HepG2 (cell line): ENCODE data around the gene OSBPL3. TPM values are rescaled to one million over a fixed set of nuclear protein-coding genes. Genes with fewer than 3 reads are reported as not detected.
A peak's percentile ranks its signal among the peaks of the same experiment; 100 is the strongest.

Experiments used
- ATRX ChIP-seq: sonication (generic); formaldehyde crosslinking; IDR thresholded peaks from 2 replicates; pipeline ENCODE4 v1.4.0; 2020; ENCODE audit warnings: missing genetic modification reagents, borderline replicate concordance
- ESRRA ChIP-seq: sonication (generic); formaldehyde crosslinking; IDR thresholded peaks from 2 replicates; pipeline ENCODE4 v1.5.1; 2020; ENCODE audit warnings: mild to moderate bottlenecking, low read depth, missing genetic modification reagents
- FLYWCH1 ChIP-seq: sonication (generic); formaldehyde crosslinking; IDR thresholded peaks from 2 replicates; pipeline ENCODE4 v1.8.1; 2023; ENCODE audit warnings: mild to moderate bottlenecking, missing genetic modification reagents
- FOXK1 ChIP-seq: sonication (generic); formaldehyde crosslinking; IDR thresholded peaks from 2 replicates; pipeline ENCODE4 v1.4.0; 2020; ENCODE audit warnings: low read depth, missing genetic modification reagents, borderline replicate concordance
- LCORL ChIP-seq, 2 experiments: fragments of 450-650 bp in 1 of 2; sonication (generic) in 1 of 2; formaldehyde crosslinking in 1 of 2; IDR thresholded peaks; 2 replicates each; pipeline versions ENCODE4 v1.5.0 to v1.6.1; 2017 to 2020; ENCODE audit warnings: antibody characterized with exemption in 1 of 2, missing genetic modification reagents in 1 of 2
- MED13 ChIP-seq: sonication (generic); formaldehyde crosslinking; IDR thresholded peaks from 2 replicates; pipeline ENCODE4 v1.5.0; 2020; ENCODE audit warnings: missing genetic modification reagents
- MED8 ChIP-seq: sonication (generic); formaldehyde crosslinking; IDR thresholded peaks from 2 replicates; pipeline ENCODE4 v1.8.1; 2023; ENCODE audit warnings: mild to moderate bottlenecking, missing genetic modification reagents; ENCODE audit not compliant: insufficient replicate concordance
- MTA1 ChIP-seq: sonication (generic); formaldehyde crosslinking; IDR thresholded peaks from 2 replicates; pipeline ENCODE4 v1.4.0; 2020; ENCODE audit warnings: missing genetic modification reagents, mild to moderate bottlenecking, borderline replicate concordance
- NFE2 ChIP-seq: sonication (generic); formaldehyde crosslinking; IDR thresholded peaks from 2 replicates; pipeline ENCODE4 v1.4.0; 2020; ENCODE audit warnings: missing genetic modification reagents
- PHF8 ChIP-seq: sonication (generic); formaldehyde crosslinking; IDR thresholded peaks from 2 replicates; pipeline ENCODE4 v1.5.0; 2020; ENCODE audit warnings: missing genetic modification reagents
- RXRA ChIP-seq: sonication (generic); formaldehyde crosslinking; IDR thresholded peaks from 2 replicates; pipeline ENCODE4 v1.5.1; 2020; ENCODE audit warnings: missing genetic modification reagents
- SNRNP70 ChIP-seq: fragments of 200-400 bp; formaldehyde crosslinking; IDR thresholded peaks from 2 replicates; pipeline ENCODE4 v1.6.1; 2017; ENCODE audit warnings: mild to moderate bottlenecking, low read depth, low read length, moderate library complexity
- ZNF10 ChIP-seq: sonication (generic); formaldehyde crosslinking; IDR thresholded peaks from 2 replicates; pipeline ENCODE4 v1.4.0; 2020; ENCODE audit warnings: mild to moderate bottlenecking, low read depth, missing genetic modification reagents, borderline replicate concordance
- ZNF235 ChIP-seq: sonication (generic); formaldehyde crosslinking; IDR thresholded peaks from 2 replicates; pipeline ENCODE4 v1.8.1; 2023; ENCODE audit warnings: mild to moderate bottlenecking, missing genetic modification reagents, borderline replicate concordance
- ZNF441 ChIP-seq: sonication (generic); formaldehyde crosslinking; IDR thresholded peaks from 2 replicates; pipeline ENCODE4 v1.7.0; 2021; ENCODE audit warnings: missing genetic modification reagents, borderline replicate concordance
- ZNF766 ChIP-seq: sonication (generic); formaldehyde crosslinking; IDR thresholded peaks from 2 replicates; pipeline ENCODE4 v1.5.0; 2020; ENCODE audit warnings: missing genetic modification reagents, borderline replicate concordance
- ZNF83 ChIP-seq: sonication (generic); formaldehyde crosslinking; IDR thresholded peaks from 2 replicates; pipeline ENCODE4 v1.4.0; 2020; ENCODE audit warnings: missing genetic modification reagents, mild to moderate bottlenecking, borderline replicate concordance
- ZNF883 ChIP-seq: sonication (generic); formaldehyde crosslinking; IDR thresholded peaks from 2 replicates; pipeline ENCODE4 v1.5.1; 2020; ENCODE audit warnings: mild to moderate bottlenecking, missing genetic modification reagents; ENCODE audit errors: not compliant biosample characterization
- polyA plus RNA-seq, 8 experiments: library from polyadenylated mRNA; depleted of rRNA in 3 of 8; stranded (reverse) in 7 of 8; unstranded in 1 of 8; fragments of >200 nt; fragmentation: Illumina TruSeq in 4 of 8; extraction: Trizol in 4 of 8; gene quantifications; 2 replicates each; pipeline versions ENCODE4 v1.2.1 to v1.2.3, GENCODE V29; 2011 to 2016; ENCODE audit warnings: low read depth in 4 of 8, missing spikeins in 1 of 8, mixed read lengths in 1 of 8; ENCODE audit not compliant: insufficient read depth in 1 of 8
- total RNA-seq, 5 experiments: library from RNA; depleted of rRNA; stranded (reverse); fragments of >200 nt; fragmentation: Illumina TruSeq; extraction: Trizol; gene quantifications; 2 replicates each; pipeline ENCODE4 v1.2.3, GENCODE V29; 2016; ENCODE audit warnings: low read depth in 1 of 5
- TF ChIP-seq, protein P1 (sequence below): IDR thresholded peaks from 2 replicates; pipeline ENCODE4 v1.6.1; 2016; ENCODE audit warnings: control low read depth
- TF ChIP-seq, protein P2 (sequence below): sonication (generic); formaldehyde crosslinking; IDR thresholded peaks from 2 replicates; pipeline ENCODE4 v1.5.0; 2020; ENCODE audit warnings: mild to moderate bottlenecking, low read depth, missing genetic modification reagents, borderline replicate concordance
- TF ChIP-seq, protein P3 (sequence below): sonication (generic); formaldehyde crosslinking; IDR thresholded peaks from 2 replicates; pipeline ENCODE4 v1.5.0; 2020; ENCODE audit warnings: mild to moderate bottlenecking, missing genetic modification reagents, borderline replicate concordance

The OSBPL3 gene
- total and polyA plus RNA-seq, 2 of the 13 experiments (the other 11 are each of a cell fraction or from before 2014, with no cell fraction given): 8.8 to 28.9 TPM

DNA sequence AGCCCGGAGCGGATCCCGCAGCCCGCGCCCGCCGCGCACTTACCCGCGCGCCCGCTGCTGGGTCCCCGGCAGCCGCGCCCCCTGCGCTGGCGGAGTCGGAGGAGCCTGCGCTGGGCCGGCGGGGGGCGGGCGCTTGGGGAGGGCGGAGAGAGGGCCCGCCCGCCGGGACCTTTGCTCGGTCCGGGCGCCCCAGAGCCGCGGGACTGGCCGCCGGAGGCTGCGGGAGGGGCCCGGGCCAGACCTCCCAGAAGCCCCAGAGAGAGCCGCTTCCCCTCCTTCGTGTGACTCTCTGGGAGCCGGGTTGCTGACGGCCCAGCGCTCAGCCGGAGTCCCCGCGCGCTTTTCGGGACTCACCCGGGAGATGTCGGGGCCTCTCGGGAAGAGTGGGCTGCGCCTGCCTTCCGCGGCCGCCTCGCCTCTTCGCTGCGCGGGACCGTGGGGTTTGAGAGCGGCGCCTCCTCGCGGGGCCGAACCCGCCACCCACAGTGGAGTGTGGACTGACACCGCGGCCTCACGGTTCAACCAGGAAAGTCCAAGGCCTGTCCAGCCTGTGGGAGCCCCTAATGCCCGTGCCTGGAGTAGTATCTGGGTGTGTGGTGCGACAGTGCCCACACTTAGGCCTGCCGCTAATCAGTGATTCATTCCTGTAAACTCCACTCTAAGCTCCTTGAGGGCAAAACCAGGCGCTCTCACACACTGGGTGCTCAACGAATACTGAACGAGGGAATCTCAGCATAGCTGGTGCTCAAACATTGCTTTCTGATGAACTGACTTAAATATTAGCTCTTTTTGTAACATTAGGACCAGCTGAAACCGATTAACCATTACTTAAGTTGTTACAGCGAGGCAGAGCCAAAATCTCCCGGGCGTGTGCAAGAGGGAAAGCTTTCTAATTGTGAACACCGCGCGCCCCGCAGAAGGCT, 222.4 kb downstream of the OSBPL3 start, which contains the start of gene GSDME (continued):
- TF ChIP-seq, protein P1, sequence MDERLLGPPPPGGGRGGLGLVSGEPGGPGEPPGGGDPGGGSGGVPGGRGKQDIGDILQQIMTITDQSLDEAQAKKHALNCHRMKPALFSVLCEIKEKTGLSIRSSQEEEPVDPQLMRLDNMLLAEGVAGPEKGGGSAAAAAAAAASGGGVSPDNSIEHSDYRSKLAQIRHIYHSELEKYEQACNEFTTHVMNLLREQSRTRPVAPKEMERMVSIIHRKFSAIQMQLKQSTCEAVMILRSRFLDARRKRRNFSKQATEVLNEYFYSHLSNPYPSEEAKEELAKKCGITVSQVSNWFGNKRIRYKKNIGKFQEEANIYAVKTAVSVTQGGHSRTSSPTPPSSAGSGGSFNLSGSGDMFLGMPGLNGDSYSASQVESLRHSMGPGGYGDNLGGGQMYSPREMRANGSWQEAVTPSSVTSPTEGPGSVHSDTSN (CRISPR knock-in tag): no peak
- TF ChIP-seq FOXK1 (CRISPR knock-in tag) (no peak), SNRNP70 (no peak), PHF8 (CRISPR knock-in tag) (peak; percentile 84), ZNF235 (no peak), ESRRA (CRISPR knock-in tag) (no peak), MED8 (no peak), MED13 (no peak), NFE2 (no peak), LCORL (IDR thresholded peaks at IDR 0.05) (no peak), LCORL (CRISPR knock-in tag; IDR thresholded peaks at IDR 0.05) (peak; percentile 71), ATRX (CRISPR knock-in tag) (no peak), ZNF883 (CRISPR knock-in tag) (peak; percentile 21), ZNF10 (CRISPR knock-in tag) (no peak), FLYWCH1 (CRISPR knock-in tag) (no peak), ZNF441 (CRISPR knock-in tag) (peak; percentile 89; the same call in 1 of the 2 replicates), RXRA (peak; percentile 5; the same call in 1 of the 2 replicates), MTA1 (CRISPR knock-in tag) (no peak), ZNF83 (CRISPR knock-in tag) (no peak), ZNF766 (CRISPR knock-in tag) (no peak)
- TF ChIP-seq, protein P2, sequence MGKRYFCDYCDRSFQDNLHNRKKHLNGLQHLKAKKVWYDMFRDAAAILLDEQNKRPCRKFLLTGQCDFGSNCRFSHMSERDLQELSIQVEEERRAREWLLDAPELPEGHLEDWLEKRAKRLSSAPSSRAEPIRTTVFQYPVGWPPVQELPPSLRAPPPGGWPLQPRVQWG: no peak
- TF ChIP-seq, protein P3, sequence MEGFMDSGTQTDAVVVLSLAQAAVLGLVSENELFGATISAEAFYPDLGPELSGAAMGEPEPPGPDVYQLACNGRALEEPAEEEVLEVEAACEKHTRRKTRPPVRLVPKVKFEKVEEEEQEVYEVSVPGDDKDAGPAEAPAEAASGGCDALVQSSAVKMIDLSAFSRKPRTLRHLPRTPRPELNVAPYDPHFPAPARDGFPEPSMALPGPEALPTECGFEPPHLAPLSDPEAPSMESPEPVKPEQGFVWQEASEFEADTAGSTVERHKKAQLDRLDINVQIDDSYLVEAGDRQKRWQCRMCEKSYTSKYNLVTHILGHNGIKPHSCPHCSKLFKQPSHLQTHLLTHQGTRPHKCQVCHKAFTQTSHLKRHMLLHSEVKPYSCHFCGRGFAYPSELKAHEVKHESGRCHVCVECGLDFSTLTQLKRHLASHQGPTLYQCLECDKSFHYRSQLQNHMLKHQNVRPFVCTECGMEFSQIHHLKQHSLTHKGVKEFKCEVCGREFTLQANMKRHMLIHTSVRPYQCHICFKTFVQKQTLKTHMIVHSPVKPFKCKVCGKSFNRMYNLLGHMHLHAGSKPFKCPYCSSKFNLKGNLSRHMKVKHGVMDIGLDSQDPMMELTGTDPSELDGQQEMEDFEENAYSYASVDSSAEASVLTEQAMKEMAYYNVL (CRISPR knock-in tag): no peak
